GM12878 (cell line): ENCODE data around the gene CDK3. TPM values are rescaled to one million over a fixed set of nuclear protein-coding genes. Genes with fewer than 3 reads are reported as not detected.

Source experiments
- ATAC-seq: fragments of 200-7000 bp; cut with Tn5 transposase; 3 replicates; pipeline ENCODE4 v1.9.1; 2020; ENCODE audit warnings: mild to moderate bottlenecking, moderate library complexity
- BruUV-seq: library from RNA; stranded (reverse); fragments of 400-500 nt; replicated peaks from 2 replicates; lab custom pipeline; 2021; lab: Mats Ljungman, UMichigan
- CTCF ChIA-PET: fragments of 300-600 bp; sonication (Branson Sonifier 250); formaldehyde crosslinking; extraction: SDS; loops from one replicate; lab custom pipeline; 2021; ENCODE audit warnings: inconsistent platforms; lab: Yijun Ruan, JAX
- POLR2A ChIA-PET: fragments of 350-600 bp; formaldehyde crosslinking; extraction: SDS; loops from one replicate; lab custom pipeline; 2021; ENCODE audit warnings: inconsistent platforms; lab: Charles Lee
- RAD21 ChIA-PET: fragments of 300-600 bp; sonication (Branson Sonifier 250); formaldehyde crosslinking; loops from one replicate; lab custom pipeline; 2023; ENCODE audit warnings: antibody characterized with exemption; ENCODE audit not compliant: unreplicated experiment; lab: Charles Lee
- SMC1A ChIA-PET: fragments of 300-600 bp; sonication (Branson Sonifier 250); formaldehyde crosslinking; loops from one replicate; lab custom pipeline; 2023; ENCODE audit not compliant: unreplicated experiment, uncharacterized antibody; lab: Charles Lee
- DNase-seq: peaks from one replicate; pipeline ENCODE4 v3.0.0-alpha.2; 2011; ENCODE audit warnings: low read depth, low spot score
- FAIRE-seq: peaks from 3 replicates; lab custom pipeline; 2011; peaks lifted over from hg19 to GRCh38; lab: Jason Lieb, UNC
- H2AFZ ChIP-seq: 2 replicates; pipeline ENCODE4 v1.6.0; 2011; ENCODE audit warnings: low read depth, low read length, control low read depth; ENCODE audit not compliant: control insufficient read depth
- H3K27ac ChIP-seq: 2 replicates; pipeline ENCODE4 v1.5.1; 2011; ENCODE audit warnings: control low read depth; ENCODE audit not compliant: control insufficient read depth, insufficient read depth
- H3K27me3 ChIP-seq, 2 experiments: replicated peaks in 1 of 2; 2 replicates each; pipeline versions ENCODE4 v1.6.0 to v1.6.1; 2011; ENCODE audit warnings: low read length in 1 of 2; ENCODE audit not compliant: control insufficient read depth in 2 of 2, insufficient read depth in 2 of 2
- H3K36me3 ChIP-seq, 2 experiments: 2 replicates each; pipeline ENCODE4 v1.5.1; 2011; ENCODE audit warnings: low read length in 1 of 2; ENCODE audit not compliant: control insufficient read depth in 2 of 2, insufficient read depth in 2 of 2
- H3K4me1 ChIP-seq: 2 replicates; pipeline ENCODE4 v1.6.1; 2011; ENCODE audit warnings: mild to moderate bottlenecking, low read length, moderate library complexity, mixed read lengths; ENCODE audit not compliant: control insufficient read depth, insufficient read depth
- H3K4me2 ChIP-seq: 2 replicates; pipeline ENCODE4 v1.6.0; 2011; ENCODE audit warnings: control low read depth; ENCODE audit not compliant: control insufficient read depth, insufficient read depth
- H3K4me3 ChIP-seq: fragments of 200-600 bp; sonication (generic); 2 replicates; pipeline ENCODE4 v1.5.1; 2016
- H3K79me2 ChIP-seq: 2 replicates; pipeline ENCODE4 v1.6.0; 2011; ENCODE audit warnings: low read length; ENCODE audit not compliant: control insufficient read depth, insufficient read depth
- H3K9ac ChIP-seq: 2 replicates; pipeline ENCODE4 v1.8.0; 2011; ENCODE audit warnings: low read length, control low read depth, mixed read lengths; ENCODE audit not compliant: control insufficient read depth, insufficient read depth
- H3K9me3 ChIP-seq: replicated peaks from 3 replicates; pipeline ENCODE4 v1.5.1; 2011; ENCODE audit warnings: mild to moderate bottlenecking, low read length; ENCODE audit not compliant: control insufficient read depth, insufficient read depth
- H4K20me1 ChIP-seq: 2 replicates; pipeline ENCODE4 v1.6.0; 2011; ENCODE audit not compliant: control insufficient read depth, insufficient read depth
- CBX5 ChIP-seq: sonication (generic); IDR thresholded peaks from 2 replicates; pipeline ENCODE4 v1.6.1; 2016; ENCODE audit warnings: low read depth, moderate library complexity, mild to moderate bottlenecking, inconsistent platforms
- PAX5 ChIP-seq: IDR thresholded peaks from 2 replicates; pipeline ENCODE4 v1.6.1; 2011; ENCODE audit warnings: low read depth, low read length, borderline replicate concordance
- RB1 ChIP-seq: fragments of 450-650 bp; formaldehyde crosslinking; IDR thresholded peaks from 2 replicates; pipeline ENCODE4 v1.6.1; 2017; ENCODE audit warnings: mild to moderate bottlenecking, borderline replicate concordance
- RUNX3 ChIP-seq: IDR thresholded peaks from 2 replicates; pipeline ENCODE4 v1.6.1; 2012; ENCODE audit warnings: low read length, inconsistent platforms
- ZNF24 ChIP-seq: fragments of 450-650 bp; IDR thresholded peaks from 2 replicates; pipeline ENCODE4 v1.6.1; 2017; ENCODE audit warnings: antibody characterized with exemption, mild to moderate bottlenecking
- WGBS: methylation state at CpG from one replicate; pipeline ENCODE4 v1.1.6; 2016; ENCODE audit warnings: low lambda C conversion rate; ENCODE audit not compliant: insufficient replicate concordance, insufficient coverage; ENCODE audit errors: missing lambda C conversion rate; 5-methylcytosine and 5-hydroxymethylcytosine counted together
- in situ Hi-C: fragments of 300-500 bp; cut with MboI; formaldehyde crosslinking; loops from 9 replicates; pipeline ENCODE4 v1.14.3; 2018; ENCODE audit warnings: mixed read lengths
- intact Hi-C: fragments of 100-400 bp; cut with micrococcal nuclease; formaldehyde crosslinking; loops from one replicate; pipeline ENCODE4 v1.14.2; 2022; ENCODE audit not compliant: unreplicated experiment
- polyA plus RNA-seq, 11 experiments: library from polyadenylated mRNA; depleted of rRNA in 4 of 11; unstranded in 6 of 11; stranded (reverse) in 5 of 11; fragments of >200 nt; fragmentation: Nextera tagmentation in 4 of 11; fragmentation: Illumina TruSeq in 1 of 11; extraction: Ambion mirVana in 4 of 11; extraction: Trizol in 1 of 11; gene quantifications; 1 replicate in 1 of 11; 2 replicates in 10 of 11; pipeline versions ENCODE4 v1.2.1 to v1.2.3, GENCODE V29; 2011 to 2016; ENCODE audit warnings: inconsistent platforms in 2 of 11, missing spikeins in 2 of 11, low read depth in 1 of 11
- total RNA-seq, 4 experiments: library from RNA; depleted of rRNA in 3 of 4; stranded (reverse); fragments of >200 nt in 3 of 4; fragmentation: Illumina TruSeq in 1 of 4; extraction: Trizol in 1 of 4; gene quantifications; 2 replicates each; pipeline versions ENCODE4 v1.2.1 to v1.2.3, GENCODE V29; 2013 to 2021
- TF ChIP-seq, protein P1 (sequence below): IDR thresholded peaks from 2 replicates; pipeline ENCODE4 v1.6.1; 2012; ENCODE audit warnings: low read length, inconsistent platforms
- TF ChIP-seq, protein P2 (sequence below): IDR thresholded peaks from 2 replicates; pipeline ENCODE4 v1.6.1; 2011; ENCODE audit warnings: borderline replicate concordance, low read depth, mild to moderate bottlenecking, moderate library complexity, low read length; ENCODE audit not compliant: insufficient read depth, poor library complexity, severe bottlenecking
- TF ChIP-seq, protein P3 (sequence below): IDR thresholded peaks from 2 replicates; pipeline ENCODE4 v1.6.1; 2011; ENCODE audit warnings: mild to moderate bottlenecking, low read depth, low read length, moderate library complexity; ENCODE audit not compliant: insufficient replicate concordance

The CDK3 gene
- total and polyA plus RNA-seq, 10 of the 15 experiments (the other 5 are each of a cell fraction or from before 2014, with no cell fraction given), result 1.1 to 7.1 (median 4.2) TPM

GRCh38 chr17:76053246-76054111 is 52.8 kb downstream of the CDK3 start:
- intact Hi-C loops, result no loop called here
- Histone ChIP-seq H2AFZ (no peak overlapping the region), H3K36me3 (peaks cover 19 to 34% of the 10 kb centered on the region in 2 experiments), H3K4me3 (no peak overlapping the region), H3K9me3 (no peaks in the 10 kb centered on the region), H3K27me3 (no peaks in the 10 kb centered on the region), H3K27ac (no peak overlapping the region), H3K9ac (no peak overlapping the region), H3K4me2 (no peak overlapping the region), H3K4me1 (peaks cover 4% of the 10 kb centered on the region), H4K20me1 (no peaks in the 10 kb centered on the region), H3K79me2 (no peaks in the 10 kb centered on the region)
- no peak for FAIRE-seq
- CTCF ChIA-PET, result interaction anchor here (0.6 to 1.8 kb wide), 4 partner anchors 8 to 42 kb away, joined by 3 to 4 read pairs (median 3); no protein-coding TSS in a partner anchor
- SMC1A ChIA-PET, result interaction anchor here (0.9 kb wide), 1 partner anchor 10 kb away, joined by 3 read pairs; no protein-coding TSS in a partner anchor
- DNase-seq, result no peak
- POLR2A ChIA-PET, result interaction anchor here (0.6 to 0.7 kb wide), 3 partner anchors 22 to 445 kb away, joined by 3 to 4 read pairs (median 4); no protein-coding TSS in a partner anchor
- WGBS, result 95% methylated on average over 17 of the region's 17 CpGs
- RAD21 ChIA-PET, result no interaction called here
- no peak for ATAC-seq
- no peak for TF ChIP-seq PAX5
- no peak for TF ChIP-seq RUNX3
- no peak for TF ChIP-seq CBX5
- TF ChIP-seq, protein P1, sequence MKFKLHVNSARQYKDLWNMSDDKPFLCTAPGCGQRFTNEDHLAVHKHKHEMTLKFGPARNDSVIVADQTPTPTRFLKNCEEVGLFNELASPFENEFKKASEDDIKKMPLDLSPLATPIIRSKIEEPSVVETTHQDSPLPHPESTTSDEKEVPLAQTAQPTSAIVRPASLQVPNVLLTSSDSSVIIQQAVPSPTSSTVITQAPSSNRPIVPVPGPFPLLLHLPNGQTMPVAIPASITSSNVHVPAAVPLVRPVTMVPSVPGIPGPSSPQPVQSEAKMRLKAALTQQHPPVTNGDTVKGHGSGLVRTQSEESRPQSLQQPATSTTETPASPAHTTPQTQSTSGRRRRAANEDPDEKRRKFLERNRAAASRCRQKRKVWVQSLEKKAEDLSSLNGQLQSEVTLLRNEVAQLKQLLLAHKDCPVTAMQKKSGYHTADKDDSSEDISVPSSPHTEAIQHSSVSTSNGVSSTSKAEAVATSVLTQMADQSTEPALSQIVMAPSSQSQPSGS, result no peak
- TF ChIP-seq, protein P2, sequence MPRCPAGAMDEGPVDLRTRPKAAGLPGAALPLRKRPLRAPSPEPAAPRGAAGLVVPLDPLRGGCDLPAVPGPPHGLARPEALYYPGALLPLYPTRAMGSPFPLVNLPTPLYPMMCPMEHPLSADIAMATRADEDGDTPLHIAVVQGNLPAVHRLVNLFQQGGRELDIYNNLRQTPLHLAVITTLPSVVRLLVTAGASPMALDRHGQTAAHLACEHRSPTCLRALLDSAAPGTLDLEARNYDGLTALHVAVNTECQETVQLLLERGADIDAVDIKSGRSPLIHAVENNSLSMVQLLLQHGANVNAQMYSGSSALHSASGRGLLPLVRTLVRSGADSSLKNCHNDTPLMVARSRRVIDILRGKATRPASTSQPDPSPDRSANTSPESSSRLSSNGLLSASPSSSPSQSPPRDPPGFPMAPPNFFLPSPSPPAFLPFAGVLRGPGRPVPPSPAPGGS, result no peak
- no peak for TF ChIP-seq RB1
- TF ChIP-seq, protein P3, sequence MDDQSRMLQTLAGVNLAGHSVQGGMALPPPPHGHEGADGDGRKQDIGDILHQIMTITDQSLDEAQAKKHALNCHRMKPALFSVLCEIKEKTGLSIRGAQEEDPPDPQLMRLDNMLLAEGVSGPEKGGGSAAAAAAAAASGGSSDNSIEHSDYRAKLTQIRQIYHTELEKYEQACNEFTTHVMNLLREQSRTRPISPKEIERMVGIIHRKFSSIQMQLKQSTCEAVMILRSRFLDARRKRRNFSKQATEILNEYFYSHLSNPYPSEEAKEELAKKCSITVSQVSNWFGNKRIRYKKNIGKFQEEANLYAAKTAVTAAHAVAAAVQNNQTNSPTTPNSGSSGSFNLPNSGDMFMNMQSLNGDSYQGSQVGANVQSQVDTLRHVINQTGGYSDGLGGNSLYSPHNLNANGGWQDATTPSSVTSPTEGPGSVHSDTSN, result no peak
- no peak for TF ChIP-seq ZNF24
- in situ Hi-C loops, result no loop called here
- no TSS peak for BruUV-seq
